Tibial nerve (tissue), 4 donors: ENCODE data around the gene ID4. TPM values are rescaled to one million over a fixed set of nuclear protein-coding genes. Genes with fewer than 3 reads are reported as not detected.
A peak's percentile ranks its signal among the peaks of the same experiment; 100 is the strongest.

ENCODE experiments used
- DNase-seq, 2 donors: peaks; one replicate each; pipeline ENCODE4 v3.0.0-alpha.2; 2019; ENCODE audit warnings: low spot score in 2 of 2
- H3K27ac ChIP-seq, 4 donors: fragments of 200-600 bp; sonication (generic) in 3 of 4; one replicate each; pipeline ENCODE4 v1.5.1; 2017 to 2019; ENCODE audit warnings: mild to moderate bottlenecking in 1 of 4
- H3K27me3 ChIP-seq, 2 donors: fragments of 200-600 bp; sonication (generic) in 1 of 2; one replicate each; pipeline versions ENCODE4 v1.5.1 to v1.6.0; 2017 to 2019
- H3K36me3 ChIP-seq, 3 donors: fragments of 200-600 bp; sonication (generic); one replicate each; pipeline ENCODE4 v1.5.1; 2018 to 2019
- H3K4me1 ChIP-seq, 4 donors: fragments of 200-600 bp; sonication (generic) in 3 of 4; one replicate each; pipeline ENCODE4 v1.5.1; 2017 to 2019
- H3K4me3 ChIP-seq, 4 donors: fragments of 200-600 bp; sonication (generic) in 3 of 4; one replicate each; pipeline ENCODE4 v1.5.1; 2017 to 2019; ENCODE audit warnings: mild to moderate bottlenecking in 1 of 4, moderate library complexity in 1 of 4
- H3K9me3 ChIP-seq, 4 donors: fragments of 200-600 bp; sonication (generic) in 3 of 4; one replicate each; pipeline ENCODE4 v1.5.1; 2017 to 2019
- EP300 ChIP-seq, 2 donors: sonication (generic); formaldehyde crosslinking; IDR thresholded peaks; one replicate each; pipeline ENCODE4 v1.6.1; 2017; ENCODE audit warnings: antibody characterized with exemption in 2 of 2, mild to moderate bottlenecking in 1 of 2
- POLR2A ChIP-seq, 2 donors: fragments of 450-650 bp; IDR thresholded peaks; one replicate each; pipeline ENCODE4 v1.6.1; 2017; ENCODE audit warnings: antibody characterized with exemption in 2 of 2, mild to moderate bottlenecking in 2 of 2, moderate library complexity in 2 of 2
- WGBS, 2 donors: methylation state at CpG; one replicate each; pipeline ENCODE4 v1.1.5; 2018; 5-methylcytosine and 5-hydroxymethylcytosine counted together
- total RNA-seq, 4 donors: library from RNA; depleted of rRNA; stranded (reverse); fragments of >200 nt; gene quantifications; one replicate each; pipeline ENCODE4 v1.1.0, GENCODE V29; 2016
- TF ChIP-seq, protein P1 (sequence below), 5 experiments: fragments of 200-600 bp in 3 of 5; fragments of 450-650 bp in 2 of 5; sonication (generic) in 3 of 5; IDR thresholded peaks; one replicate each; pipeline ENCODE4 v1.5.1; 2016 to 2019; ENCODE audit warnings: antibody characterized with exemption in 5 of 5, mild to moderate bottlenecking in 3 of 5, moderate library complexity in 2 of 5

ID4 gene
- total RNA-seq, 4 donors from 2014 or later, result 27.0 to 69.0 (median 33.3) TPM

DNA sequence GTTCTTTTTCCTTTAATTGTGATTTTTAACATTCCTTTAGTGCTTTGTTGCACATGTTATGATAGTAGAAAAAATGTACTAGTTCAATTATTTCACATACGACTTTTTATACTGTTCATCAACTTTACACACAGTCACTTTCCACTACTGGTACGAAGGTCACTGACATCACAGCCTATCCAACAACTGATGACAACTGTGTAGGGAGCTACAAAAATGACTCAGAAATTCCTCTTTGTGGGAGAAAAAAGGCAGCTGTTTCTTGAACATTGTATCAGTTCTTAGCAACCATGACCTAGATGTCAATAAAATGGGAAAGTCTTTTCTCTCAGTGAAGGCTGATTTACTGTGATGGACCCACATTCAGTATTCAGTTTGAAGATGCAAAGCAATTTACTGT lies 7.0 kb upstream of the ID4 start:
- WGBS, 2 donors, result 41 to 50% methylated on average over 2 of the region's 2 CpGs
- H3K27ac ChIP-seq, result peak overlapping the region in 1 of 4 donors; percentile 40

DNA sequence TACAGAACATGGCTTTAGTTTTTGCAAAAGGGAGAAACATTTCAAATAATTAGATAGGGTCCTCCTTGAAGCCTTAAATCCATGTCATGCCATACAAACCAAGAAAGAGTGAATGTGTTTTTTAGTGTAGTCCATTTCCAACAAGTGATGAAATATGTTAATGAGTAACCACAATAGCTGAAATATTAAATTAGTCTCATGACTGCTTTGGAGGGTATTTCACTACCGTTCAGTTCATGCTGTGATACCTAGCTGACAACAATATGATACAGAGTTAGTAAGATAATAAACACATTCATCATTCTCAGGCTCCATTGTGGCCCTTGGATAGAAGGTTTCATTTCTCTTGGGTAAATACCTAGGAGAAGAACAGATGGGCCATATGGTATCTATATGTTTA lies 5.8 kb upstream of the ID4 start:
- peaks cover 0 to 4% (median 1%) of the 10 kb centered on the region in 4 donors for H3K4me1 ChIP-seq
- H3K9me3 ChIP-seq, result peaks cover 0 to 10% (median 0%) of the 10 kb centered on the region in 4 donors
- peaks cover 0 to 4% of the 10 kb centered on the region in 2 donors for H3K27me3 ChIP-seq
- 76 to 82% methylated on average over 1 of the region's 1 CpG for WGBS, 2 donors
- H3K4me3 ChIP-seq, result no peak overlapping the region
- H3K27ac ChIP-seq, result peak overlapping the region in 1 of 4 donors; percentile 40
- no peak for DNase-seq
- H3K36me3 ChIP-seq, result no peaks in the 10 kb centered on the region
- no peak for TF ChIP-seq EP300 (IDR thresholded peaks at IDR 0.05)
- TF ChIP-seq, protein P1, sequence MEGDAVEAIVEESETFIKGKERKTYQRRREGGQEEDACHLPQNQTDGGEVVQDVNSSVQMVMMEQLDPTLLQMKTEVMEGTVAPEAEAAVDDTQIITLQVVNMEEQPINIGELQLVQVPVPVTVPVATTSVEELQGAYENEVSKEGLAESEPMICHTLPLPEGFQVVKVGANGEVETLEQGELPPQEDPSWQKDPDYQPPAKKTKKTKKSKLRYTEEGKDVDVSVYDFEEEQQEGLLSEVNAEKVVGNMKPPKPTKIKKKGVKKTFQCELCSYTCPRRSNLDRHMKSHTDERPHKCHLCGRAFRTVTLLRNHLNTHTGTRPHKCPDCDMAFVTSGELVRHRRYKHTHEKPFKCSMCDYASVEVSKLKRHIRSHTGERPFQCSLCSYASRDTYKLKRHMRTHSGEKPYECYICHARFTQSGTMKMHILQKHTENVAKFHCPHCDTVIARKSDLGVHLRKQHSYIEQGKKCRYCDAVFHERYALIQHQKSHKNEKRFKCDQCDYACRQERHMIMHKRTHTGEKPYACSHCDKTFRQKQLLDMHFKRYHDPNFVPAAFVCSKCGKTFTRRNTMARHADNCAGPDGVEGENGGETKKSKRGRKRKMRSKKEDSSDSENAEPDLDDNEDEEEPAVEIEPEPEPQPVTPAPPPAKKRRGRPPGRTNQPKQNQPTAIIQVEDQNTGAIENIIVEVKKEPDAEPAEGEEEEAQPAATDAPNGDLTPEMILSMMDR (IDR thresholded peaks at IDR 0.05), result no peak
- no peak for TF ChIP-seq POLR2A (IDR thresholded peaks at IDR 0.05)

More for the DNA sequence above, 7.0 kb upstream of the ID4 start:
- no peak for DNase-seq
- Histone ChIP-seq H3K4me3 (no peak overlapping the region), H3K9me3 (peaks cover 0 to 10% (median 0%) of the 10 kb centered on the region in 4 donors), H3K4me1 (no peaks in the 10 kb centered on the region), H3K27me3 (no peaks in the 10 kb centered on the region), H3K36me3 (no peaks in the 10 kb centered on the region)
- TF ChIP-seq POLR2A (IDR thresholded peaks at IDR 0.05) (no peak), EP300 (IDR thresholded peaks at IDR 0.05) (no peak)
- TF ChIP-seq, protein P1 (IDR thresholded peaks at IDR 0.05), result no peak

DNA sequence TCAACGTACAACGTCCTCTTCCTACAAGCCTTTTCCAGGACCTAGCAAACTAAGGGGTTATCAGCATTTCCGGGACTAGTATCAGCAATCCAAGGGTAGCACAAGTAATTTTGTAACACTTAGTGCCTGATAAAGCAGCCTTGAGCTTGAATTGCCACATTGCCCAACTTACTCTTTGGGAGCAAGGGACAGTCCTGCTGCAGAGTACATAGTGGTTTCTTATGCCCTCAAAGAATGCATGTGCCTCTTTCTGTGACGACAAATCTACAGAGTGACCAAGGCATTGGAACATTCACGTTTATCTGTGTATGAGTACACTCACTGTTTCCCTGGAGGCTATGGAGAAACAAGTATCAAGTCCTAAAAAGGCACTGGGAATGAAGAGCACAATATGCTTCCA lies 3.2 kb upstream of the ID4 start:
- H3K36me3 ChIP-seq, result no peaks in the 10 kb centered on the region
- TF ChIP-seq, protein P1 (IDR thresholded peaks at IDR 0.05), result no peak
- peak in 1 of 2 donors; percentile 27 for TF ChIP-seq EP300 (IDR thresholded peaks at IDR 0.05)
- H3K27me3 ChIP-seq, result peaks cover 0 to 7% of the 10 kb centered on the region in 2 donors
- peaks cover 0 to 10% (median 1%) of the 10 kb centered on the region in 4 donors for H3K4me1 ChIP-seq
- DNase-seq, result no peak
- no peak overlapping the region for H3K4me3 ChIP-seq
- H3K9me3 ChIP-seq, result no peaks in the 10 kb centered on the region
- WGBS, 2 donors, result 70 to 75% methylated on average over 5 of the region's 5 CpGs
- peak overlapping the region in 2 of 4 donors; percentile 17 to 76 for H3K27ac ChIP-seq

- Histone ChIP-seq H3K27ac (peak overlapping the region in 1 of 4 donors; percentile 76), H3K27me3 (peaks cover 0 to 7% of the 10 kb centered on the region in 2 donors), H3K9me3 (no peaks in the 10 kb centered on the region), H3K4me3 (no peak overlapping the region), H3K4me1 (peaks cover 0 to 13% (median 1%) of the 10 kb centered on the region in 4 donors), H3K36me3 (no peaks in the 10 kb centered on the region)
- no peak for DNase-seq
- TF ChIP-seq EP300 (IDR thresholded peaks at IDR 0.05) (no peak), POLR2A (IDR thresholded peaks at IDR 0.05) (no peak)
- TF ChIP-seq, protein P1 (IDR thresholded peaks at IDR 0.05), result no peak
- 66 to 75% methylated on average over 5 of the region's 5 CpGs for WGBS, 2 donors
Observed at GRCh38 chr6:19834858-19835257, 2.3 kb upstream of the ID4 start.

GRCh38 chr6:19835605-19836004 lies 1.6 kb upstream of the ID4 start:
- DNase-seq, result no peak
- no peaks in the 10 kb centered on the region for H3K36me3 ChIP-seq
- no peak overlapping the region for H3K4me3 ChIP-seq
- TF ChIP-seq EP300 (IDR thresholded peaks at IDR 0.05) (no peak), POLR2A (IDR thresholded peaks at IDR 0.05) (no peak)
- TF ChIP-seq, protein P1 (IDR thresholded peaks at IDR 0.05), result no peak
- H3K4me1 ChIP-seq, result peaks cover 0 to 17% (median 1%) of the 10 kb centered on the region in 4 donors
- WGBS, 2 donors, result 89 to 92% methylated on average over 4 of the region's 4 CpGs
- peaks cover 0 to 7% of the 10 kb centered on the region in 2 donors for H3K27me3 ChIP-seq
- H3K27ac ChIP-seq, result peak overlapping the region in 2 of 4 donors; percentile 94 to 97
- H3K9me3 ChIP-seq, result no peaks in the 10 kb centered on the region
